ENCODE results near the gene MARK3. TPM values are rescaled to one million over a fixed set of nuclear protein-coding genes. Genes with fewer than 3 reads are reported as not detected.

MARK3 gene
- total and polyA plus RNA-seq, 8 donors, result 52.6 to 157 (median 95.0) TPM

GRCh38 chr14:103547941-103548462 is 162.8 kb downstream of the MARK3 start:
- H3K9me3 ChIP-seq, result no peaks in the 10 kb centered on the region
- H3K36me3 ChIP-seq, result no peaks in the 10 kb centered on the region
- H3K27me3 ChIP-seq, result no peaks in the 10 kb centered on the region
- intact Hi-C loops (cut with DNase I; ENCODE audit: low total_unique reads), result loop anchor here (2.0 to 10.0 kb wide), 2 partner anchors 29 to 53 kb away; no protein-coding TSS in a partner anchor
- no peak overlapping the region for H3K4me3 ChIP-seq
- DNase-seq, result no peak
- peak overlapping the region in 1 of 5 donors; percentile 90 for H3K27ac ChIP-seq
- WGBS, 5 donors, result 86 to 90% (median 87%) methylated on average over 16 to 18 of the region's 18 CpGs
- peaks cover 43 to 82% (median 58%) of the 10 kb centered on the region in 4 donors for H3K4me1 ChIP-seq
- TF ChIP-seq EP300 (IDR thresholded peaks at IDR 0.05) (no peak), POLR2A (IDR thresholded peaks at IDR 0.05) (no peak), CTCF (IDR thresholded peaks at IDR 0.05) (no peak), POLR2AphosphoS5 (IDR thresholded peaks at IDR 0.05) (no peak)

GRCh38 chr14:103548463-103549351 is 163.5 kb downstream of the MARK3 start:
- no peaks in the 10 kb centered on the region for H3K36me3 ChIP-seq
- WGBS, 5 donors, result 84 to 90% (median 85%) methylated on average over 18 to 27 of the region's 27 CpGs
- H3K4me1 ChIP-seq, result peaks cover 36 to 77% (median 51%) of the 10 kb centered on the region in 4 donors
- intact Hi-C loops (cut with DNase I; ENCODE audit: low total_unique reads), result loop anchor here (10.0 kb wide), 1 partner anchor 54 kb away; no protein-coding TSS in a partner anchor
- no peak overlapping the region for H3K4me3 ChIP-seq
- H3K9me3 ChIP-seq, result no peaks in the 10 kb centered on the region
- H3K27me3 ChIP-seq, result no peaks in the 10 kb centered on the region
- peak overlapping the region in 2 of 5 donors; percentile 84 to 90 for H3K27ac ChIP-seq
- DNase-seq, result peak in 1 of 2 donors; percentile 10
- TF ChIP-seq POLR2AphosphoS5 (IDR thresholded peaks at IDR 0.05) (no peak), CTCF (IDR thresholded peaks at IDR 0.05) (no peak), POLR2A (IDR thresholded peaks at IDR 0.05) (no peak), EP300 (IDR thresholded peaks at IDR 0.05) (no peak)

- H3K27ac ChIP-seq, result peak overlapping the region in 4 of 5 donors; percentile 75 to 90 (median 80)
- DNase-seq, result peak in 1 of 2 donors; percentile 74
- H3K27me3 ChIP-seq, result no peaks in the 10 kb centered on the region
- peaks cover 26 to 75% (median 42%) of the 10 kb centered on the region in 4 donors for H3K4me1 ChIP-seq
- H3K36me3 ChIP-seq, result no peaks in the 10 kb centered on the region
- TF ChIP-seq POLR2AphosphoS5 (IDR thresholded peaks at IDR 0.05), result no peak
- TF ChIP-seq EP300 (IDR thresholded peaks at IDR 0.05), result no peak
- no peak for TF ChIP-seq POLR2A (IDR thresholded peaks at IDR 0.05)
- TF ChIP-seq CTCF (IDR thresholded peaks at IDR 0.05), result no peak
- WGBS, 5 donors, result 75 to 82% (median 76%) methylated on average over 16 to 30 of the region's 30 CpGs
- H3K9me3 ChIP-seq, result no peaks in the 10 kb centered on the region
- intact Hi-C loops (cut with DNase I; ENCODE audit: low total_unique reads), result loop anchor here (10.0 kb wide), 1 partner anchor 55 kb away; no protein-coding TSS in a partner anchor
- no peak overlapping the region for H3K4me3 ChIP-seq
These were observed 164.4 kb downstream of the MARK3 start for GRCh38 chr14:103549361-103550311.
